Measurements from ENCODE around the gene IRGC. TPM values are rescaled to one million over a fixed set of nuclear protein-coding genes. Genes with fewer than 3 reads are reported as not detected.

IRGC gene
- polyA plus RNA-seq, 2 of the 4 experiments (the other 2 are of a cell fraction) = not detected

- WGBS (ENCODE audit: missing lambda C conversion rate) = 91% methylated on average over 5 of the region's 5 CpGs
- Histone ChIP-seq H3K4me1 (no peaks in the 10 kb centered on the region), H3K4me3 (no peak overlapping the region), H3K4me2 (no peak overlapping the region), H3K27ac (no peak overlapping the region), H3K9me3 (no peaks in the 10 kb centered on the region)
- no peak for FAIRE-seq
- CTCF ChIA-PET = interaction anchor here (0.6 to 19.0 kb wide), 7 partner anchors 8 to 251 kb away, joined by 3 to 340 read pairs (median 6); partner anchors contain the start of gene SMG9
- no peak for ATAC-seq
- TF ChIP-seq E2F6 (IDR thresholded peaks at IDR 0.05; ENCODE audit: borderline replicate concordance, low read depth) (no peak), TP53 (CRISPR knock-in tag; IDR thresholded peaks at IDR 0.05) (no peak), RFX5 (IDR thresholded peaks at IDR 0.05) (no peak), KDM1A (IDR thresholded peaks at IDR 0.05; ENCODE audit: low read depth) (no peak), ESRRA (IDR thresholded peaks at IDR 0.05; ENCODE audit: borderline replicate concordance, low read length) (no peak), USF2 (IDR thresholded peaks at IDR 0.05) (no peak), TFCP2L1 (CRISPR knock-in tag; IDR thresholded peaks at IDR 0.05) (no peak), PBX3 (IDR thresholded peaks at IDR 0.05) (no peak)
- POLR2A ChIA-PET = interaction anchor here (0.6 to 0.9 kb wide), 2 partner anchors 24 to 61 kb away, joined by 4 read pairs; partner anchors contain the start of gene SMG9
- DNase-seq (ENCODE audit: low read depth in 1 of 2, low spot score in 1 of 2) = no peak
These were observed 14.0 kb downstream of the IRGC start for GRCh38 chr19:43729919-43730318.

GRCh38 chr19:43731346-43731745 is 15.5 kb downstream of the IRGC start:
- Histone ChIP-seq H3K9me3 (no peaks in the 10 kb centered on the region), H3K4me2 (no peak overlapping the region), H3K4me1 (no peaks in the 10 kb centered on the region), H3K27ac (no peak overlapping the region), H3K4me3 (no peak overlapping the region)
- TF ChIP-seq CBX8 (IDR thresholded peaks at IDR 0.05) (no peak), POLR2AphosphoS2 (conservative IDR thresholded peaks at IDR 0.05; ENCODE audit: low read length) (no peak), RARB (CRISPR knock-in tag; IDR thresholded peaks at IDR 0.05) (no peak), HDAC2 (IDR thresholded peaks at IDR 0.05) (no peak), ESRRA (IDR thresholded peaks at IDR 0.05; ENCODE audit: borderline replicate concordance, low read length) (no peak), ZSCAN20 (CRISPR knock-in tag; IDR thresholded peaks at IDR 0.05) (no peak), CEBPB (IDR thresholded peaks at IDR 0.05) (no peak)
- ChIA-PET CTCF (interaction anchor here (0.7 to 19.0 kb wide), 4 partner anchors 14 to 30 kb away, joined by 3 to 340 read pairs (median 44); partner anchors contain the start of gene SMG9), POLR2A (no interaction called here)
- DNase-seq (ENCODE audit: low read depth in 1 of 2, low spot score in 1 of 2) (no peak), ATAC-seq (no peak), FAIRE-seq (no peak)
- WGBS (ENCODE audit: missing lambda C conversion rate) = 88% methylated on average over 12 of the region's 14 CpGs

- ATAC-seq = no peak
- DNase-seq (ENCODE audit: low read depth in 1 of 2, low spot score in 1 of 2) = no peak
- Histone ChIP-seq H3K27ac (no peak overlapping the region), H3K4me1 (no peaks in the 10 kb centered on the region), H3K4me2 (no peak overlapping the region), H3K9me3 (no peaks in the 10 kb centered on the region), H3K4me3 (no peak overlapping the region)
- ChIA-PET POLR2A (no interaction called here), CTCF (interaction anchor here (0.7 to 19.0 kb wide), 5 partner anchors 12 to 30 kb away, joined by 3 to 340 read pairs (median 10); partner anchors contain the start of gene SMG9)
- no peak for FAIRE-seq
- WGBS (ENCODE audit: missing lambda C conversion rate) = 86% methylated on average over 1 of the region's 1 CpG
- TF ChIP-seq NFE2L2 (conservative IDR thresholded peaks at IDR 0.05; ENCODE audit: low read length) (no peak), CBX8 (IDR thresholded peaks at IDR 0.05) (no peak), HOXB5 (CRISPR knock-in tag; IDR thresholded peaks at IDR 0.05) (no peak), HOXA7 (CRISPR knock-in tag; IDR thresholded peaks at IDR 0.05) (no peak), MAFK (IDR thresholded peaks at IDR 0.05; ENCODE audit: partially characterized antibody) (no peak), ATOH8 (CRISPR knock-in tag; IDR thresholded peaks at IDR 0.05; ENCODE audit: low read depth) (no peak), CHD2 (IDR thresholded peaks at IDR 0.05; ENCODE audit: low read length, partially characterized antibody) (no peak), REST (IDR thresholded peaks at IDR 0.05) (no peak), ESRRA (IDR thresholded peaks at IDR 0.05; ENCODE audit: borderline replicate concordance, low read length) (no peak), BCL3 (IDR thresholded peaks at IDR 0.05) (no peak), FOSB (CRISPR knock-in tag; IDR thresholded peaks at IDR 0.05) (no peak), HOXB13 (CRISPR knock-in tag; IDR thresholded peaks at IDR 0.05; ENCODE audit: low read depth) (no peak), RFX5 (IDR thresholded peaks at IDR 0.05) (no peak), FOSL2 (IDR thresholded peaks at IDR 0.05) (no peak), FOSL2 (CRISPR knock-in tag; IDR thresholded peaks at IDR 0.05) (no peak), POLR2A (IDR thresholded peaks at IDR 0.05; ENCODE audit: low read length) (no peak)
These were observed 16.0 kb downstream of the IRGC start for GRCh38 chr19:43731846-43732245.
